ENCODE data around the gene CIDEA.
"Not testable (repeated sequence)": the region's sequence is repeated elsewhere in the genome, so short reads cannot be mapped to it uniquely, and the experiment has no call there.

The CIDEA gene, protein sequence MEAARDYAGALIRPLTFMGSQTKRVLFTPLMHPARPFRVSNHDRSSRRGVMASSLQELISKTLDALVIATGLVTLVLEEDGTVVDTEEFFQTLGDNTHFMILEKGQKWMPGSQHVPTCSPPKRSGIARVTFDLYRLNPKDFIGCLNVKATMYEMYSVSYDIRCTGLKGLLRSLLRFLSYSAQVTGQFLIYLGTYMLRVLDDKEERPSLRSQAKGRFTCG

DNA sequence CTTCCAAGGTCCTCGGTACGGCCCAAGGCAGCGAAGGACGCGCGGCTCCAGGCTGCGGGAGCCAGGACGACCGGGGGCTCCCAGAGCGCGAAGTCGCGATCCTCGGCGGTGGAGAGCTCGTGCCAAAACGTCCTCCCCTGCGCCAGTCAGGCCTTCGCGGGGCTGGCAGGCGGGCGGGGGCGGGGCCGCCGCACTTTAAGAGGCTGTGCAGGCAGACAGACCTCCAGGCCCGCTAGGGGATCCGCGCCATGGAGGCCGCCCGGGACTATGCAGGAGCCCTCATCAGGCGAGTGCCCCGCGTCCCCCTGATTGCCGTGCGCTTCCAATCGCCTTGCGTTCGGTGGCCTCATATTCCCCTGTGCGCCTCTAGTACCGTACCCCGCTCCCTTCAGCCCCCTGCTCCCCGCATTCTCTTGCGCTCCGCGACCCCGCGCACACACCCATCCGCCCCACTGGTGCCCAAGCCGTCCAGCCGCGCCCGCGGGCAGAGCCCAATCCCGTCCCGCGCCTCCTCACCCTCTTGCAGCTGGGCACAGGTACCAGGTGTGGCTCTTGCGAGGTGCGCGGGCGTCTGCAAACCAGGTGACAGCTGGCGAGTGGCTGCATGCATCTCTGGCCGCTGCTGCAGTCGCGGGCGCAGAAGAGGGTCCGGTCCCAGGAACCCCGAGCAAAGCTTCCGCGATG is at the start of gene CIDEA:
CIDEA (plus strand) TSS at position 226 of the 684 bp plus-strand sequence; CDS start at position 249, 23 bp downstream.
- no peak for DNase-seq

DNA sequence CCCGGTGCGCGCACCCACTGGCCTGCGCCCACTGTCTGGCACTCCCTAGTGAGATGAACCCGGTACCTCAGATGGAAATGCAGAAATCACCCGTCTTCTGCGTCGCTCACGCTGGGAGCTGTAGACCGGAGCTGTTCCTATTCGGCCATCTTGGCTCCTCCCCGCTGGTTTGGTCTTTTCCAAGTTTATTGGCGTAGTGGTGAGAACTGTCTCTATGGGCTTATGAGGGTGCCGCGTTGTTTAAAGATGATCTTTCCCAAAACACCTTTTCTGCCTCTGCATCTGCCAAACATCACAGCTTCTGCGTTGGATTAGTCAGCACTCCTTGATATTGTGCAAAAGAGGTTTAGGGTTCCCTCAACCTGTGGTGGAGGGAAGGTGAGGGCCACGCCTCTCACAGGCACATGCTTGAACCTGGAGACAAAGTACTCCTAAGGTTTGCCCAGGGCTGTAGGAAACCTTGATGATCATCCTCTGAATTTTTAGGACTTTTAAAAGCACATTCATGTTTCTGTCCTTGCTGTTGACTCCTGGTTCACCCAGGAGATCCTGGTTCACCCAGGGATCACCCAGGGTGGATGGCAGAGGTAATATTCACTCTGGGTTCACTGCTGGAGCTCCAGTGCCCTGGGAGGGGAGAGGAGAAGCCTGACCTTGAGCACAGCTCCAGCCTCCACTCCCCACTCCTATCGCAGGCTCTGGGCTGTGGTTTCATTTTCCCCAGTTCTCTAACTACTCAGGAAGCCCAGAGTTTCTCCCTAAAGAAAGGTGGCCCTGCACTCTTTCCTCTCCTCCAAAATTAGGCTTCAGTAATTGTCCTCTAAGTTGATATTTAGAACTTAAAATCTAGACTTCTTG is 45.6 kb upstream of the CIDEA start:
- DNase-seq: not testable (repeated sequence)

DNA sequence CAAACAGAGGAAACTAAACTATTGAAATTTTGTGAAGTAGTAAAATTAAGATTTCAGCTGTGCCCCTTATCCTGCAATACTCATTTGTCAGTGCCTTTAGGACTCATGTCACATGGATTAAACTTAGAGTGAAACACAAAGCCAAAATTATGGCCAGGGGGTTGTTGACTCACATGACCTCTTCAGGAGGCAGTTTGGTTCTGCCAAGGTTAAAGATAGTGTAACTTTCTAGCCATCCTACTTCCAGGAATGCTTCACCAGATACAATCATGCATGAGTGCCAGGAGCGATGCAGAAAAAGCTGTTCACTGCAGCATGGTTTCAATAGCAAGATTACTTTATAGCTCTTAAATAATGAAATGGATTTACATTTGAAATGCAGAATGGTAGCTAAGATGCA is 41.9 kb upstream of the CIDEA start:
- DNase-seq: not testable (repeated sequence)

DNA sequence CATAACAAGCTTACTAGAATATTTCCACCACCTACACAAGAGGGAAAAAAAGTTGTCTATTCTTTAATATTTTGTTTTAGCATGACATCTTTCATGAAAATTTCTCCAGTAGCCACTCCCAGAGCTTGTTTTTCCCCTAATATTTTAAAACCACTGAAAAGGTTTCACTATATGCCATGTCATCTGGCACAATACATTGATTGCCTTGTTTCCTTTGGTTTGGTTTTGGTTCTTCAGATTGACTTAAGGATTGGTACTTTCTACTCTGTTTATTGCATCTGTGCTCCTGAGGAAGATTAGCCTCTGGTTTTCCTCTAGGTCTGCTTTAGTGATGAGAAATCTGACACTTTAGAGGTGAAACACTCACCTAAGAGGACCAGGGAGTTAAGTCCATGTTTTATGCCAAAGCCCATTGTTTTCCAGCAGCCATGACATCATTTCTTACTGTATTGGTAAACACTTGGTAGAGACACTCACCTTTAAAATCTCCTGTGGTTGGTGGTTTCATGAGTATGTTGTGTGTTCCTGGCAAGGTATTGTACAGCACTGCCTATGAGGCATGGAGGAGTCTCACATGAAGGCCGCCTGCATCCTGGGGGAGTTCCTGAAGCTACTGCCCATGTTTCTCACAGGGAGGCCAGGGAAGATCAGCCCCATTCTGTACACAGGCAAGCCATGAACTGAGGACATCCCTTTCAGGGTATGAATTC is 39.7 kb upstream of the CIDEA start:
- not testable (repeated sequence) for DNase-seq

DNA sequence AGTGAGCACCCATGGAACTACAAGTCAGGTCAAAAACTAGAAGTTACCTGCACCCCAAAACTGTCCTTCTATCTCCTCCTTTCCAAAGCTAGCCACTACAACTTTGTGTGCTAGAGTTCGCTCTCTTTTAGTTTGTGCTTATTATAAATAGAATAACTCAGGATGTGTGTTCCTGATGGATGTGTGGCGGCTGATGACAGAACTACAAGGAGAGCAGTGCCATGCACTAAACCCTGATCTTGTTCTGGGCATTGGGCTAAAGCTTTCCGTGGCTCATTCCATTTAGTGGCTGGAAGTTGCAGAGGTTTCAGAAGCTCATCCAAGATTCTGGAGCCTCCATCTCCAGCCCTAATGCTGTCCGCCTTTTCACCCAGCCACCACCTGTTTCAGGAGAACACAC is 37.7 kb upstream of the CIDEA start:
- DNase-seq: not testable (repeated sequence)

DNA sequence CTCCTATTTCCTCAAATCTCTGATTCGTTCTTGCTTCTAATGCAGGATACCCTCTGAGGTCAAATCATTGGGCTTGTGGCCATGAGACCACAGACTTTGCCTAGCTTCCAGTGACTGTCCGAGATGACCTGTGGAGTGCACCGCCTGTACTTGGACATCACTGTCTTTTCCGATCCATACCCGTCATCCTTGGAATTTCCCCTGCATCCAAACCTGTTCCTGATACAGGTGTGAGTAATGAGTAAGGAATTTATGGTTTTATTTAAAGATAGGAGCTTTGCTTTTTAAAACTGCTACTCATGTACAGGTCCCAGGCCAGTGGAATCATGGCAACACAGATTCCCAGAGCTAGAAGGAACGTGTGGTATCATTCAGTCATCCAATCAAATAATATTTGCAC is 35.6 kb upstream of the CIDEA start:
- not testable (repeated sequence) for DNase-seq

DNA sequence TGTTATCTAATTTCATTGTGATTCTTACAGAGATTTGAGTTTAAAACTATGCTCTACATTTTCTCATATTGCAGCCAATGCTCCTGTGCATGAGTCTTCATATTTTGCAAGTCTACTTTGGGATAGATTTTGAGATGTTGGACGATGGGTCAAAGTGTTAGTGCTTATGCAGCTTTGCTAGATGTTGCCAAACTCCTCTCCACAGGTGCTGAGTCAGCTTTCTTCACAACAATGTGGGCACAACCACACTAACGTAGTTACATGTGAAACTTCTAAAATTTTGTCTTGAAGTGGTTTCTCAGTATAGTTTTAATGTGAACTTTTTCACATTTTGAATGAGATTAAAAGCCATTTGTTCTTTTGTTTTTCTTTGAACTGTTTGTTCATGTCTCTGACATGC is 32.1 kb upstream of the CIDEA start:
- not testable (repeated sequence) for DNase-seq

DNA sequence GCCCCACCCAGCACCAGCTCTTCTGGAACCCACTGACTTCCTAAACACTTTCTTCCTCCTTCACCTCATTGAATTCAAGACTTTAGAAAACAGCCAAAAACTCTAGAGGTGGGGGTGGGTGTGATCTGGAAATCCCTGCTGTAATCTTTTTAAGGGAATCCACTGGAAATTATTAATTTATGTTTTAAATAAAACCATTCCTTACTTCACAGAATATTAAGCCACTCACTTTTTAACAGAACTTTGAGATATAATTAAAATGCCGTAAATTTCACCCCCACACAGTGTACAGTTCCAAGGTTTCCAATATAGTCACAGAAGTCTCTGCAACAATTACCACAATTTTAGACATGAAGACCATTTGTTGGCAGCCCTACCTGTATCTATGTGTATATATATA is 30.8 kb upstream of the CIDEA start:
- not testable (repeated sequence) for DNase-seq

DNA sequence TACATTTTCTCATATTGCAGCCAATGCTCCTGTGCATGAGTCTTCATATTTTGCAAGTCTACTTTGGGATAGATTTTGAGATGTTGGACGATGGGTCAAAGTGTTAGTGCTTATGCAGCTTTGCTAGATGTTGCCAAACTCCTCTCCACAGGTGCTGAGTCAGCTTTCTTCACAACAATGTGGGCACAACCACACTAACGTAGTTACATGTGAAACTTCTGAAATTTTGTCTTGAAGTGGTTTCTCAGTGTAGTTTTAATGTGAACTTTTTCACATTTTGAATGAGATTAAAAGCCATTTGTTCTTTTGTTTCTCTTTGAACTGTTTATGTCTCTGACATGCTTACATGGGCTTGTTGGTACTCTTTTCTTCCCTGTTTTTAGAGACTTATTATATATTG is 27.4 kb upstream of the CIDEA start:
- DNase-seq: not testable (repeated sequence)

DNA sequence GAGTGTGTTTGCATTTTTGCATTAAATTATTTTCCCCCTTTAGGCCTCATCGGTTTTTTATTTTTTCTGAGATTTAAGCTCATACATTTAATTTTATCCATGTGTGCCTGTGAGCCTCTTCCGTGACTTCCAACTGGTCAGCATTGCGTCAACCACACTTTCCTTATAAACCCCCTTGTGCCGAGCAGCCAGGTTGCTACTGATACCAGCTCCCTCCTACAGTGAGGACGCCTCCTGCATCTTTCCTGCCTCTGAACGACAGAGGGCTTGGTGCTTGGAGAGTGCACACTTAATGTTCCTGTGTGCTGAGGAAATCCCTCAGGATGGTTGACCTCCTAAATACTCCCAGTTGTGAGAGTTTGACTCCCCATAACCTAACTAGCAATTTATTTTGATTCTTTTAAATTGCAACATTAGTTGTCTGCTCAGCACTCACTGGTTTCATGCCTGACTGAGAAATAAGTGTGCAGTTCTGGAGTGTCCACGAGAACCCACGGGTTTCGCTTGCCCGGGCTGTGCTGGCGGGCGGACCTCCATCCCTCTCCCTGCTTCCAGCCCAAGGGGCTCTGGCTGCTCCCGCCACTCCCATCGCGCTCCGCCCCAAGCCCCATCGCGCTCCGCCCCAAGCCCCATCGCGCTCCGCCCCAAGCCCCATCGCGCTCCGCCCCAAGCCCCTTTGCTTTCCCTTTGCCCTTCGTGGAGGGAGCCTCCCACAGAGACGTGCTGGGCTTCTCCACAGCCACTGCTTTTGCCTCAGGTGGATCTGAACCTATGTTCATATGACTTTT is 26.6 kb upstream of the CIDEA start:
- DNase-seq: not testable (repeated sequence)

DNA sequence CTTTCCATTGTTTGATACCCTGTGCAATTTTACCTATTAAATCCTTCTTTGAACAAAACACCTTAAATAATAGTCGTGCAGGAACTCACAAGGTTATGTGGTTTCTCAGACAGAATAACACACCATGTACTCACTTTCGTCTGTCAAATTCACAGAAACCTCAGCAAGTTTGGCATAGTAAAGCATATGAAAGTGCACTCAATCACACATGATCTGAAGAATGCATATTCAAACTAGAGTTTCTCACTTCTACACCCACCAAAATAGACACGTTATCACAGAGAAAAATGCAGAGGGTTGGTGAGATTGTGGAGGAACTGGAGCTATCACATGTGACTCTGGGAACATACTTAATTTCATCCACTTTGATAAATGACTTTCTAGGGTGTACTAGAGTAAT is 25.9 kb upstream of the CIDEA start:
- not testable (repeated sequence) for DNase-seq

DNA sequence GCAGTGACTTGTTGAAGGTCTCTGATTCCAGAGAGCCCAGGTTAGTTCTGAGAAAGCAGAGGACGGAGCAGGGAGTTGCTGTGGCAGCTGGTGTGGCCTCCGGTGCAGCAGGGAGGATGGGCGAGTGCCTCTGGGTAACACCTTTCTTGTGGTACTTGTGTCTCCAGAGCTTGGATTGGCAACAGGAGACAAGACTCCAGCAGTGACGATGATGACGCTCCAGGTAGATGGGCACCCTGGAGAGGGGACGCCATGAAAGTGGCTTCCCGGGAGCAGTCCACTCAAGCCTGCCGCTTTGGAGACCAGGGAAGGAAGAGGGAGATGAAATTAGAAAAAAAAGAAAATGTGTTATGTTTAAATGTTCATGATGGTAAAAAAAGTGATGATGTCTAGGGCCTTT is 23.6 kb upstream of the CIDEA start:
- DNase-seq: not testable (repeated sequence)

DNA sequence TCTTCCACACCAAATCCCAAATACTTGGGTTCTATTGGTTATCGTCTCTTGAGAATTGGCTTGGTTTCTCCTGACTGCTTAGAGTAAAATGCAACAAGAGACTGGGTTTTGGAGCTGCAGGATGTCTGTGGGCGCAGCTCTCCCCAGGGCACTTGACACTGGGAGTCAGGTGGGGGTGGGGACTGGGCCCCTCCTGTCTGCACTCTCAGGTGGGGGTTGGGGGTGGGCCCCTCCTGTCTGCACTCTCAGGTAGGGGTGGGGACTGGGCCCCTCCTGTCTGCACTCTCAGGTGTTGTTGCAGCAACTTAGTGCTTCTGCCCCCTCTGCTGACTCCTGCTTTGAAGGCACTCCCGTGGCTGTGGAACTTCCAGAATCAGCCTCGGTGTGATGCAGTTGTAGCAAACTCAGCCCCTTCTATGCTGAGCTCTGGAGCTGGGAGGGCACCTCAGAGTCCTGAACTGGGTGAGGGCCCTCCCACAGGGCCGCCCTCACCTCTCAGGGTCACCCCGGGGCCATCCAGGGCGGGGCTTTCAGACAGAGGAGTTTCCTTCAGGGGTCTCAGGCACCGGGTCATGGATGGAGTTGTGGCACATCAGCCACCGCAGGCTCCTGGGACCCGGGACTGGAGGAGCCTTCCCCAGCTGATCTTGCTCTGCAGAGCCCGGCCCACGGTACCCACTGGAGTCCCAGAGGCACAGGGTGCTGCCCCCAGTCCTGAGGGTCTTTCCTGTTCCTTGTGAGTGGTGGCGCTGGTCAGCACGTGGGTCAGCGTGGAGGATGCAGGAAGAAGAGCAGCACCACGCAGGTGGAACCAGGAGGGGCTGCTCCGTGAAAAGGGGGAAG is 22.9 kb upstream of the CIDEA start:
- no peak for DNase-seq

DNA sequence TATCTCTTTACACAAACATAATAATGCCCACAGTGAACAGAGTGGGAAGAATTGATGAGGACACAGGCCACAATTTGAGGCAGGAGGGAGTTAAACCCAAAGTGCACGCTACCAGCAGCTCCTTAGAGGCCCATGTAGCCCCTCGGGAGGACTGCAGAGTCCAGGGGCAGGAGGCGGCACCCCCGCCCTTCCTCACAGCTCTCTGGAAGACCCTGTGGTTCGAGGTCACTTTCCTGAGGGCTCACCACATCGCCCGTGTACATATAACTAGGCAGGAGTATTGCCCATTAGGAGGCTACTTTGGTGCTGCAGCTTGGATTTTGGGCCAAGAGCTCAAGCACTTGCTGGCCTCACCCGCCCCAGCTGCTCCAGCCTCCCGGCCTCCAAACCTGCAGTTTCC is 22.2 kb upstream of the CIDEA start:
- no peak for DNase-seq

DNA sequence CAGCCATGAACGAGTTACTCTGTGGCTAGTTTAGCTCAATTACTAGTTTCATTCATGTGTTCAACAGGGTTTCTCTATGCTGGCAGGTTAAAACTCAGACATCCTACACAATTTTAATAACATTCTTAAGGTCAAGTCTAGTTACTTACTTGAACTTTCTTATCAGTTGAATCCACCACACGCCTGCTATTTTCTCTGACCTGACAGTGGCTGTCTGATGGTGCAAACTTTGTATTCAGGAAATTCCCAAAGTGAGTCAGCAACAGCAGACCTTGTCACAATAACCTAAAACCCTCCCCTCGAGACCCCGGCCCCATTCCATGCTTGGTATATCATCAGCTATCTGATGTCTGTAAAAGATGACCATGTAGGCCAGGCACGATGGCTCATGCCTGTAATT is 20.8 kb upstream of the CIDEA start:
- peak; percentile 21 for DNase-seq

DNA sequence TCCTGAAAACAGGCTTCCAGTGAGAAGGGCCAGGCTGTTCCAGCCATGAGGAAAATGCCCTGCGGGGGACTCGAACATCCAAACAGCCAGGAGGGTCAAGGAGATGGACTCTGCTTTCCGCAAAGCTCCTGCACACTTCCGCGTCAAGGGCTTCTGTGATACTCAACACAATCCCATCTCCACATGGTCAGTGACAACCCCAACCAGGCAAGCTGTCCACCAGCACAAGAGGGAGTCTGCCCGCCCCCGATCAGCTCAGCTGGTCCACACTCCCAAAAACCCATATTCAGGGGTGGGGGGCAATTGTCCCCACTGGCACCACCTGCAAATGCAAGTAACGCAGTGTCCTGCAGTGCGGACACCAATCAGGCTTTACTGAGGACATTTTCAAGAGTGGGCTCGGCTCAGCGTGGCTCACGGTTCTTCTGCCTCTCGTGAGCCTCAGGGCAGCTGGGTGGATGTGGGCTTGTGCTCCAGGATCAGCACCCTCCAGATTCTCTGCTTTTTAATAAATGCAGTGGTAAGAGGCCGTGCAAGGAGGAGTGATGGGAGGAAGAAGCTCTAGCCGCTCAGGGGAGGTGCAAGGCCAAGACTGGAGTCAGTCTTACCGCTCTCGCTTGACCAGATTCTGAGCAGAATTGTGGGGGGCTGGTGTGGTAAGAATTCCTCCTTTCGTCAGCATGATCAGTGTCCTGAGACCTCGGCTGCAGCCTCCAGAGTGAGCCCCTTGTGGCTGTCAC is 19.5 kb upstream of the CIDEA start:
- DNase-seq: no peak

DNA sequence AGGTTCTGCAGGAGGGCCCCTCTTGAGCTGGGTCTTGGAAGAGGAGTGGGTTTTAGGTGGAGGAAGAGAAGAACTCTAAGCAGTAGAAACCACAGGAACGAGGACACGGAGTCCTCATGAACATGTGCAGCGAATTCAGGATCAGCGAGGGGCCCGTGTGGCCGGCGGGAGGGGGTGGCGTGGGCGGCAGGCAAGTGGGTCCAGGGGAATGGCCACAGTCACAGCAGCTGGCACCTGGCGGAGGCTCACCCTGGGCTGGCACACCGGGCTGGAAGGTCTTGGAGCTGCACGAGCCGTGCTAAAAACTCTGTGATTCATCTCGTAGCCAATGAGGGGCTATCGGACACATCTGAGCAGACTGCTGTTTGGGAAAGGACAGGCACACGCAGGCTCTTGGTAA is 18.0 kb upstream of the CIDEA start:
- DNase-seq: no peak

DNA sequence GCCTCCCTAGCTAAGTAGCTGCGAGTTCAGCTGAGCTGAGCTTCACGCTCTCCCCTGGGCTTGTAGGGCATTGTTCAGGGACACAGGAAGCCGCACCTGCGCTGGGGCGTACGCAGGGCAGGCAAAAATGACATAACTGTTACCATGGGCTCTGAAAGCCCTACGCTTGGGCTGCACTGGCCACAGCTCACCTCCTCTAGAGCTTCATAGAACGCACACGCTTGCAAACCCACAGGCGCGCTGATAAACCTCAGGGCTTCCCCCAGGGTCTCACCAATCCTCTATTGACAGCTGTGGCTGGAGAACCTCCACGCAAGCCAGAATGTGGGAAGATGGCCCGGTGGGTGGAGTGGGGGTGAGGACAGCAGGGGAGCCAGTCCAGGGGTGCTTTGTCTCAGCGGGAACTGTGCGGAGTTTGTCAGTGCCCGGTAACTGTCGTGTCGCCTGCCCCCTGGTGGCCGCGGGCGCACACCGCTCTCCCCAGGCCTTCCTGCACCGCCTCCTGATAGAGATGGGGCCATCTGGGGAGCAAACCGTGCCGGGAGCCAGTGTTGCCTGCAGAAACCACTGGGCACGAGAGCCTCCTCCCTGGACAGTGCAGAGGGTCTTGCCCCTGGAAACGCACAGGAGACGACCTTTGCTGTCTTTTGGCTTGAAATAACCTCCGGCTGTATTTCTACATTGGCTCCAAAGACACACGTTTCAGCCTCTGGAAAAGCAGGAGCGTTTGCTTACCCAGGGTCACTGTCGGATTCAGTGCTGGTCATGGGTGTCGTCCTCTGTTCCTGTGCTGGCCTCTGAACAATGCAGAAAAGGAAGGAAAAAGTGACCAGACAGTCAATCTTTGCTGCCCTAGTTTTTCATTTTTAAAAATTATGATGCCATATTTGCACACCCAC is 17.0 kb upstream of the CIDEA start:
- peak; percentile 26 for DNase-seq

DNA sequence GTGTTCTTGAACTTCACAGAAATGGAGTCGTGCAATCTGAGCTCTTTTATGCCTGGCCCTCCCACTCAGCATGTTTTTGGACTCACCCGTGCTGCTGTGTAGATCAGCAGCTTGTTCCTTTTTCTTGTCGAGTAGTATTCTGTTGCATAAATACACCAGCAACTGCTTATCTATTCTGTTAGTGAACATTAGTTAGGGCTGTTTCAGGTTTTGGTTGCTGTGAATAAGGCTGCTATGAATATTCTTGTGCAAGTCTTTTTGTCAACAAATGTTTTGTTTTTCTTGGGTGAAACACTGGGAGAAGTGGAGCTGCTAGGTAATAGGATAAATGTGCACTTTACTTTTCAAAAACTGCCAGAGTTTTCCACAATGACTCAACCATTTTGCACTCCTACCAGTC is 15.3 kb upstream of the CIDEA start:
- DNase-seq: no peak
